KMS-11 (cell line): ENCODE measurements around the gene REPS1.

ENCODE experiments used
- H2AFZ ChIP-seq: fragments of 200-600 bp; sonication (generic); 2 replicates; pipeline ENCODE4 v1.6.1; 2016; ENCODE audit warnings: antibody characterized with exemption, mixed run types, low read depth
- H3K27ac ChIP-seq: fragments of 200-600 bp; sonication (generic); 2 replicates; pipeline ENCODE4 v1.6.1; 2016; ENCODE audit warnings: mild to moderate bottlenecking, mixed run types
- H3K27me3 ChIP-seq: fragments of 200-600 bp; sonication (generic); 2 replicates; pipeline ENCODE4 v1.6.1; 2017; ENCODE audit warnings: mild to moderate bottlenecking, low read depth, mixed run types, moderate library complexity; ENCODE audit not compliant: insufficient read depth
- H3K36me3 ChIP-seq: fragments of 200-600 bp; sonication (generic); 2 replicates; pipeline ENCODE4 v1.6.1; 2017; ENCODE audit warnings: mild to moderate bottlenecking, mixed run types; ENCODE audit not compliant: insufficient read depth
- H3K4me1 ChIP-seq: fragments of 200-600 bp; sonication (generic); 2 replicates; pipeline ENCODE4 v1.6.1; 2016; ENCODE audit warnings: mild to moderate bottlenecking, low read depth, mixed run types; ENCODE audit not compliant: poor library complexity, severe bottlenecking
- H3K4me2 ChIP-seq: fragments of 200-600 bp; sonication (generic); 2 replicates; pipeline ENCODE4 v1.7.0; 2016; ENCODE audit warnings: mild to moderate bottlenecking, mixed run types
- H3K4me3 ChIP-seq: fragments of 200-600 bp; sonication (generic); IDR thresholded peaks from 2 replicates; pipeline ENCODE4 v1.6.1; 2017; ENCODE audit warnings: low read depth, low read length, mixed read lengths; ENCODE audit not compliant: insufficient read depth
- H3K79me2 ChIP-seq: fragments of 200-600 bp; sonication (generic); 2 replicates; pipeline ENCODE4 v1.6.1; 2016; ENCODE audit warnings: low read depth, mixed run types; ENCODE audit not compliant: insufficient read depth
- H3K9ac ChIP-seq: fragments of 200-600 bp; sonication (generic); 2 replicates; pipeline ENCODE4 v1.6.1; 2016; ENCODE audit warnings: mild to moderate bottlenecking, mixed run types
- H4K20me1 ChIP-seq: fragments of 200-600 bp; sonication (generic); 2 replicates; pipeline ENCODE4 v1.6.1; 2016; ENCODE audit warnings: mild to moderate bottlenecking, mixed run types; ENCODE audit not compliant: insufficient read depth
- CTCF ChIP-seq: fragments of 200-600 bp; sonication (generic); conservative IDR thresholded peaks from 2 replicates; pipeline ENCODE4 v1.6.1; 2017; ENCODE audit warnings: low read depth, mild to moderate bottlenecking, antibody characterized with exemption, low read length, moderate library complexity, mixed read lengths

REPS1 gene

GRCh38 chr6:138966870-138967269 lies 21.2 kb downstream of the REPS1 start:
- Histone ChIP-seq H3K36me3 (no peaks in the 10 kb centered on the region), H3K4me1 (no peaks in the 10 kb centered on the region), H3K4me2 (no peak overlapping the region), H3K27ac (no peak overlapping the region), H4K20me1 (no peaks in the 10 kb centered on the region), H3K9ac (no peak overlapping the region), H3K4me3 (no peak overlapping the region), H3K27me3 (no peaks in the 10 kb centered on the region), H3K79me2 (peaks cover 42% of the 10 kb centered on the region), H2AFZ (no peak overlapping the region)
- no peak for TF ChIP-seq CTCF

- TF ChIP-seq CTCF: no peak
- Histone ChIP-seq H3K4me2 (no peak overlapping the region), H3K4me3 (no peak overlapping the region), H4K20me1 (no peaks in the 10 kb centered on the region), H3K9ac (no peak overlapping the region), H3K27ac (no peak overlapping the region), H3K27me3 (no peaks in the 10 kb centered on the region), H2AFZ (no peak overlapping the region), H3K36me3 (no peaks in the 10 kb centered on the region), H3K79me2 (peaks cover 33% of the 10 kb centered on the region), H3K4me1 (no peaks in the 10 kb centered on the region)
Observed at GRCh38 chr6:138965971-138966370, 22.1 kb downstream of the REPS1 start.

GRCh38 chr6:138965291-138965874 lies 22.7 kb downstream of the REPS1 start:
- H4K20me1 ChIP-seq: no peaks in the 10 kb centered on the region
- H2AFZ ChIP-seq: no peak overlapping the region
- H3K79me2 ChIP-seq: peaks cover 29% of the 10 kb centered on the region
- H3K4me2 ChIP-seq: no peak overlapping the region
- H3K4me1 ChIP-seq: no peaks in the 10 kb centered on the region
- H3K4me3 ChIP-seq: no peak overlapping the region
- no peaks in the 10 kb centered on the region for H3K27me3 ChIP-seq
- no peak overlapping the region for H3K9ac ChIP-seq
- no peak overlapping the region for H3K27ac ChIP-seq
- H3K36me3 ChIP-seq: no peaks in the 10 kb centered on the region
- TF ChIP-seq CTCF: no peak

GRCh38 chr6:138964012-138964411 lies 24.0 kb downstream of the REPS1 start:
- H3K27me3 ChIP-seq: no peaks in the 10 kb centered on the region
- no peak overlapping the region for H3K4me2 ChIP-seq
- H3K9ac ChIP-seq: no peak overlapping the region
- H3K79me2 ChIP-seq: peaks cover 23% of the 10 kb centered on the region
- H4K20me1 ChIP-seq: no peaks in the 10 kb centered on the region
- no peak overlapping the region for H3K27ac ChIP-seq
- H3K4me1 ChIP-seq: no peaks in the 10 kb centered on the region
- TF ChIP-seq CTCF: no peak
- H2AFZ ChIP-seq: no peak overlapping the region
- H3K36me3 ChIP-seq: no peaks in the 10 kb centered on the region
- H3K4me3 ChIP-seq: no peak overlapping the region
